Mesenchymal stem cell (in vitro differentiated cells and primary cell): Measurements from ENCODE around the gene EML4.

Experiments used
- DNase-seq: peaks from one replicate; pipeline ENCODE4 v3.0.0-alpha.2; 2013
- H2AFZ ChIP-seq: one replicate; pipeline ENCODE4 v1.6.1; 2013; ENCODE audit warnings: low read depth, mild to moderate bottlenecking, control low read depth, inconsistent platforms, low read length, moderate library complexity
- H2AK5ac ChIP-seq: 2 replicates; pipeline ENCODE4 v1.6.1; 2013; ENCODE audit warnings: low read length, moderate library complexity, mild to moderate bottlenecking, inconsistent platforms; ENCODE audit not compliant: severe bottlenecking
- H2BK120ac ChIP-seq: one replicate; pipeline ENCODE4 v1.6.1; 2013; ENCODE audit warnings: low read depth, mild to moderate bottlenecking, inconsistent platforms, low read length, moderate library complexity
- H2BK12ac ChIP-seq, 2 experiments: one replicate each; pipeline ENCODE4 v1.6.1; 2013; ENCODE audit warnings: inconsistent platforms in 2 of 2, low read length in 2 of 2, mild to moderate bottlenecking in 2 of 2, moderate library complexity in 2 of 2, control low read depth in 1 of 2
- H2BK15ac ChIP-seq: one replicate; pipeline ENCODE4 v1.6.1; 2013; ENCODE audit warnings: mild to moderate bottlenecking, low read depth, inconsistent platforms; ENCODE audit not compliant: poor library complexity, severe bottlenecking
- H2BK5ac ChIP-seq: 2 replicates; pipeline ENCODE4 v1.6.1; 2013; ENCODE audit warnings: low read depth, mild to moderate bottlenecking, low read length, control low read depth, inconsistent platforms; ENCODE audit not compliant: poor library complexity, severe bottlenecking
- H3K14ac ChIP-seq, 2 experiments: one replicate each; pipeline ENCODE4 v1.6.1; 2013; ENCODE audit warnings: inconsistent platforms in 2 of 2, low read length in 2 of 2, control low read depth in 1 of 2, mild to moderate bottlenecking in 1 of 2, moderate library complexity in 1 of 2
- H3K18ac ChIP-seq, 2 experiments: one replicate each; pipeline ENCODE4 v1.6.1; 2013; ENCODE audit warnings: inconsistent platforms in 2 of 2, low read length in 2 of 2, control low read depth in 1 of 2, low read depth in 1 of 2, mild to moderate bottlenecking in 1 of 2
- H3K23ac ChIP-seq, 2 experiments: one replicate each; pipeline ENCODE4 v1.6.1; 2013; ENCODE audit warnings: inconsistent platforms in 2 of 2, low read length in 2 of 2, mild to moderate bottlenecking in 2 of 2, moderate library complexity in 2 of 2, control low read depth in 1 of 2
- H3K27ac ChIP-seq: 2 replicates; pipeline ENCODE4 v1.5.1; 2013; ENCODE audit warnings: mild to moderate bottlenecking, moderate library complexity, low read length, control low read depth, inconsistent platforms; ENCODE audit not compliant: poor library complexity, severe bottlenecking
- H3K27me3 ChIP-seq, 2 experiments: 2 replicates each; pipeline versions ENCODE4 v1.6.1 to v1.7.0; 2013; ENCODE audit warnings: low read length in 2 of 2, mild to moderate bottlenecking in 2 of 2, moderate library complexity in 2 of 2, control low read depth in 1 of 2, inconsistent platforms in 1 of 2; ENCODE audit not compliant: control insufficient read depth in 1 of 2, insufficient read depth in 1 of 2
- H3K36me3 ChIP-seq, 2 experiments: 2 replicates each; pipeline versions ENCODE4 v1.6.1 to v1.7.0; 2013; ENCODE audit warnings: low read length in 2 of 2, control low read depth in 1 of 2, inconsistent platforms in 1 of 2, low read depth in 1 of 2, mild to moderate bottlenecking in 1 of 2; ENCODE audit not compliant: insufficient read depth in 2 of 2, control insufficient read depth in 1 of 2
- H3K4ac ChIP-seq, 2 experiments: one replicate each; pipeline ENCODE4 v1.6.1; 2013; ENCODE audit warnings: inconsistent platforms in 2 of 2, low read length in 2 of 2, mild to moderate bottlenecking in 2 of 2, moderate library complexity in 2 of 2, control low read depth in 1 of 2, low read depth in 1 of 2
- H3K4me1 ChIP-seq: 2 replicates; pipeline ENCODE4 v1.6.1; 2013; ENCODE audit warnings: low read depth, low read length, control low read depth; ENCODE audit not compliant: control insufficient read depth, insufficient read depth
- H3K4me2 ChIP-seq: 2 replicates; pipeline ENCODE4 v1.6.1; 2013; ENCODE audit warnings: low read length, mild to moderate bottlenecking, inconsistent platforms; ENCODE audit not compliant: poor library complexity, severe bottlenecking
- H3K4me3 ChIP-seq, 2 experiments: 2 replicates each; pipeline versions ENCODE4 v1.5.1 to v1.7.0; 2013; ENCODE audit warnings: low read length in 2 of 2, mild to moderate bottlenecking in 2 of 2, control low read depth in 1 of 2, low read depth in 1 of 2; ENCODE audit not compliant: insufficient read depth in 1 of 2
- H3K79me1 ChIP-seq: replicated peaks from 2 replicates; pipeline ENCODE4 v1.6.1; 2013; ENCODE audit warnings: mild to moderate bottlenecking, control low read depth, low read length, inconsistent platforms; ENCODE audit not compliant: poor library complexity, severe bottlenecking
- H3K9ac ChIP-seq: 2 replicates; pipeline ENCODE4 v1.7.0; 2013; ENCODE audit warnings: mild to moderate bottlenecking, low read length, moderate library complexity
- H3K9me3 ChIP-seq: 2 replicates; pipeline ENCODE4 v1.7.0; 2013; ENCODE audit warnings: mild to moderate bottlenecking, low read length; ENCODE audit not compliant: control insufficient read depth
- H4K8ac ChIP-seq: one replicate; pipeline ENCODE4 v1.6.1; 2013; ENCODE audit warnings: inconsistent platforms, mild to moderate bottlenecking, low read length, moderate library complexity
- H4K91ac ChIP-seq: one replicate; pipeline ENCODE4 v1.6.1; 2013; ENCODE audit warnings: mild to moderate bottlenecking, low read length, inconsistent platforms
- WGBS: methylation state at CpG from one replicate; pipeline ENCODE4 v1.1.7; 2013; ENCODE audit warnings: mixed read lengths; 5-methylcytosine and 5-hydroxymethylcytosine counted together

Gene EML4

GRCh38 chr2:42359304-42359964 lies 190.3 kb downstream of the EML4 start:
- 73% methylated on average over 6 of the region's 6 CpGs for WGBS
- Histone ChIP-seq H3K4me2 (peak overlapping the region; percentile 64), H3K27ac (no peak overlapping the region), H3K9me3 (no peaks in the 10 kb centered on the region), H3K4me1 (peaks cover 5% of the 10 kb centered on the region), H3K36me3 (peaks cover 0 to 4% of the 10 kb centered on the region in 2 experiments), H3K9ac (peak overlapping the region; percentile 99), H3K79me1 (peaks cover 7% of the 10 kb centered on the region), H3K27me3 (peaks cover 0 to 12% of the 10 kb centered on the region in 2 experiments), H2BK5ac (no peak overlapping the region), H3K4me3 (peak overlapping the region; percentile 34 to 99), H3K14ac (no peak overlapping the region), H2AK5ac (no peak overlapping the region), H4K8ac (peak overlapping the region; percentile 82), H2BK12ac (no peak overlapping the region), H3K18ac (no peak overlapping the region), H4K91ac (no peak overlapping the region), H2BK15ac (no peak overlapping the region), H2BK120ac (no peak overlapping the region), H3K4ac (peak overlapping the region in 1 of 2 experiments; percentile 99), H3K23ac (peak overlapping the region in 1 of 2 experiments; percentile 35), H2AFZ (no peak overlapping the region)
- DNase-seq: no peak

DNA sequence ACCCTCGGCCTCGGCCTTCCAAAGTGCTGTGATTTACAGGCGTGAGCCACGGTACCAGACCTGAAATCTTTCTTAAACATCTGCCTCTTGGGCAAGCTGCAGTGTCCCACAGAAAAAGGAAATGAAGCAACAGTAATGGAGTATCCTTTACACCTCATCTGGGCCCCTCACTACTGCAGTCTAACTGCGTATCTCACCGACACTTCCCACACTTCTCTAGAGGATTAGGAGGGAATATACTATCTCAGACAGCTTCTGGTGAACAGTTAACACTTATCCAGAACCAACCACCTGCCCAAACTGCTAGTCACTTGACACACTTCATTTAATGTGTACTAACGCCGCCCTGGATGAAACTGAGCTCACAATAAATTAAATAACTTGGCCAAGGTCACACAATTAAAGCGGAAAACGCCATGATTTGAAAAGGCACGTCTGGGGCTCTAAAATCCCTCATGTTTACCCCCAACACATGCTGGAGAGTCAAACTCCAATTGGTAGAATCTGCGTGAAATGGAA lies 190.9 kb downstream of the EML4 start:
- Histone ChIP-seq H2BK15ac (no peak overlapping the region), H3K79me1 (peaks cover 5% of the 10 kb centered on the region), H3K14ac (no peak overlapping the region), H3K18ac (peak overlapping the region in 1 of 2 experiments; percentile 8), H3K4me1 (peaks cover 5% of the 10 kb centered on the region), H3K23ac (no peak overlapping the region), H4K91ac (no peak overlapping the region), H3K4me2 (peak overlapping the region; percentile 64), H2BK12ac (no peak overlapping the region), H3K4ac (peak overlapping the region in 1 of 2 experiments; percentile 99), H3K36me3 (peaks cover 0 to 4% of the 10 kb centered on the region in 2 experiments), H4K8ac (peak overlapping the region; percentile 82), H3K4me3 (peak overlapping the region; percentile 99 to 100), H3K27ac (no peak overlapping the region), H3K27me3 (peaks cover 0 to 18% of the 10 kb centered on the region in 2 experiments), H3K9ac (peak overlapping the region; percentile 99), H3K9me3 (no peaks in the 10 kb centered on the region), H2AK5ac (no peak overlapping the region), H2AFZ (no peak overlapping the region), H2BK5ac (no peak overlapping the region), H2BK120ac (no peak overlapping the region)
- WGBS: 35% methylated on average over 12 of the region's 12 CpGs
- peak; percentile 77 for DNase-seq

- Histone ChIP-seq H3K23ac (peak overlapping the region in 1 of 2 experiments; percentile 100), H3K36me3 (peaks cover 0 to 4% of the 10 kb centered on the region in 2 experiments), H3K27me3 (peaks cover 0 to 19% of the 10 kb centered on the region in 2 experiments), H3K14ac (peak overlapping the region in 1 of 2 experiments; percentile 100), H3K27ac (peak overlapping the region; percentile 100), H3K9ac (peak overlapping the region; percentile 99), H3K4ac (peak overlapping the region; percentile 95 to 99), H3K4me3 (peak overlapping the region; percentile 99 to 100), H3K9me3 (no peaks in the 10 kb centered on the region), H2BK12ac (peak overlapping the region in 1 of 2 experiments; percentile 94), H2AFZ (peak overlapping the region; percentile 93), H3K4me1 (peaks cover 5% of the 10 kb centered on the region), H4K8ac (peak overlapping the region; percentile 98), H3K4me2 (peak overlapping the region; percentile 64), H2BK120ac (peak overlapping the region; percentile 6), H3K18ac (peak overlapping the region; percentile 99), H2BK15ac (no peak overlapping the region), H3K79me1 (peaks cover 5% of the 10 kb centered on the region), H2BK5ac (peak overlapping the region; percentile 59), H4K91ac (peak overlapping the region; percentile 98), H2AK5ac (no peak overlapping the region)
- WGBS: under 1% methylated on average over 15 of the region's 15 CpGs
- peak; percentile 32 for DNase-seq
Measured at GRCh38 chr2:42360493-42360889, 191.3 kb downstream of the EML4 start.
